NOMO-1 (cell line): Measurements from ENCODE around the gene PPT1.

Experiments used
- DNase-seq, 2 experiments: peaks; one replicate each; lab custom pipeline; 2025; ENCODE audit not compliant: unreplicated experiment in 2 of 2; lab: John Stamatoyannopoulos, UW

PPT1 gene

GRCh38 chr1:40032240-40032891 lies 64.7 kb downstream of the PPT1 start:
- peak; percentile 28 to 55 for DNase-seq

GRCh38 chr1:40030528-40031135 lies 66.4 kb downstream of the PPT1 start:
- DNase-seq: no peak

GRCh38 chr1:40029608-40030007 lies 67.4 kb downstream of the PPT1 start:
- no peak for DNase-seq

GRCh38 chr1:40027647-40028046 lies 69.4 kb downstream of the PPT1 start:
- DNase-seq: no peak

GRCh38 chr1:40024671-40025070 lies 72.4 kb downstream of the PPT1 start:
- DNase-seq: no peak

GRCh38 chr1:40023379-40023944 lies 73.6 kb downstream of the PPT1 start:
- no peak for DNase-seq
